Cardiac fibroblast (primary cell): Measurements from ENCODE around the gene AP3S1.

ENCODE experiments used
- DNase-seq, 2 donors: peaks; one replicate each; pipeline versions ENCODE4 v3.0.0 to v3.0.0-alpha.2; 2010; ENCODE audit warnings: low read depth in 2 of 2
- H3K4me3 ChIP-seq, 2 donors: replicated peaks in 1 of 2; 1 replicate in 1 of 2; 2 replicates in 1 of 2; pipeline ENCODE4 v1.5.1; 2011; ENCODE audit warnings: low read depth in 2 of 2, low read length in 2 of 2, mild to moderate bottlenecking in 2 of 2, moderate library complexity in 1 of 2
- CTCF ChIP-seq: IDR thresholded peaks from one replicate; pipeline ENCODE4 v1.5.1; 2011; ENCODE audit warnings: low read depth, mild to moderate bottlenecking, low read length, inconsistent platforms

AP3S1 gene

GRCh38 chr5:115849258-115849798 lies 7.6 kb downstream of the AP3S1 start:
- DNase-seq, result no peak
- TF ChIP-seq CTCF, result no peak

GRCh38 chr5:115850744-115851416 lies 9.1 kb downstream of the AP3S1 start:
- peak; percentile 67 to 70 for DNase-seq
- no peak overlapping the region for H3K4me3 ChIP-seq
- TF ChIP-seq CTCF, result no peak

More at GRCh38 chr5:115849258-115849798, 7.6 kb downstream of the AP3S1 start:
- H3K4me3 ChIP-seq, result no peak overlapping the region

GRCh38 chr5:115854139-115854538 lies 12.4 kb downstream of the AP3S1 start:
- no peak for DNase-seq
- no peak overlapping the region for H3K4me3 ChIP-seq
- TF ChIP-seq CTCF, result no peak

- DNase-seq, result peak; percentile 46 to 59
- H3K4me3 ChIP-seq, result no peak overlapping the region
- no peak for TF ChIP-seq CTCF
Measured at GRCh38 chr5:115855959-115856358, 14.2 kb downstream of the AP3S1 start.

- no peak for TF ChIP-seq CTCF
- DNase-seq, result no peak
- no peak overlapping the region for H3K4me3 ChIP-seq
Measured at GRCh38 chr5:115857057-115857479, 15.3 kb downstream of the AP3S1 start.

GRCh38 chr5:115857626-115858349 lies 16.1 kb downstream of the AP3S1 start:
- no peak for TF ChIP-seq CTCF
- peak; percentile 59 to 68 for DNase-seq
- H3K4me3 ChIP-seq, result no peak overlapping the region
